K562 (cell line): ENCODE results near the gene KRT76. TPM values are rescaled to one million over a fixed set of nuclear protein-coding genes. Genes with fewer than 3 reads are reported as not detected.

ENCODE experiments used
- BRD4 ChIP-seq: fragments of 200-600 bp; sonication (generic); IDR thresholded peaks from 2 replicates; pipeline ENCODE4 v1.6.1; 2017; ENCODE audit warnings: inconsistent platforms
- CHD7 ChIP-seq: fragments of 200-600 bp; sonication (generic); IDR thresholded peaks from one replicate; pipeline ENCODE4 v1.6.1; 2012; ENCODE audit warnings: mild to moderate bottlenecking, low read depth, low read length, inconsistent platforms
- DACH1 ChIP-seq: fragments of 450-650 bp; IDR thresholded peaks from 2 replicates; pipeline ENCODE4 v1.6.1; 2018; ENCODE audit not compliant: partially characterized antibody
- FOXJ3 ChIP-seq: sonication (generic); formaldehyde crosslinking; IDR thresholded peaks from 2 replicates; pipeline ENCODE4 v1.4.0; 2020; ENCODE audit warnings: mild to moderate bottlenecking, missing genetic modification reagents
- HDAC1 ChIP-seq, 2 experiments: fragments of 450-650 bp; IDR thresholded peaks; 2 replicates each; pipeline ENCODE4 v1.6.1; 2016 to 2017; ENCODE audit warnings: inconsistent platforms in 1 of 2, mild to moderate bottlenecking in 1 of 2, moderate library complexity in 1 of 2
- NR2C1 ChIP-seq, 2 experiments: fragments of 450-650 bp; IDR thresholded peaks; 2 replicates each; pipeline ENCODE4 v1.6.1; 2017; ENCODE audit warnings: mild to moderate bottlenecking in 2 of 2, antibody characterized with exemption in 1 of 2, inconsistent platforms in 1 of 2, missing compliant biosample characterization in 1 of 2, missing genetic modification characterization in 1 of 2
- TCF7 ChIP-seq: sonication (generic); IDR thresholded peaks from 2 replicates; pipeline ENCODE4 v1.6.1; 2016; ENCODE audit warnings: antibody characterized with exemption, borderline replicate concordance
- ZBTB11 ChIP-seq, 3 experiments: fragments of 200-800 bp in 1 of 3; fragments of 250-450 bp in 1 of 3; fragments of 450-650 bp in 1 of 3; sonication (Bioruptor Pico) in 1 of 3; sonication (Bioruptor generic) in 1 of 3; formaldehyde crosslinking in 1 of 3; IDR thresholded peaks; 2 replicates each; pipeline versions ENCODE4 v1.6.1 to v1.8.0; 2016 to 2022; ENCODE audit warnings: mild to moderate bottlenecking in 2 of 3, missing genetic modification characterization in 2 of 3, missing compliant biosample characterization in 1 of 3, moderate library complexity in 1 of 3
- polyA plus RNA-seq, 8 experiments: library from polyadenylated mRNA; depleted of rRNA in 4 of 8; stranded (reverse) in 5 of 8; unstranded in 3 of 8; fragments of >200 nt; fragmentation: Nextera tagmentation in 2 of 8; fragmentation: Illumina TruSeq in 1 of 8; extraction: Ambion mirVana in 2 of 8; extraction: Trizol in 1 of 8; gene quantifications; 2 replicates each; pipeline versions ENCODE4 v1.2.1 to v1.2.3, GENCODE V29; 2011 to 2014; ENCODE audit warnings: inconsistent platforms in 1 of 8, missing spikeins in 1 of 8
- total RNA-seq, 7 experiments: library from RNA; depleted of rRNA in 6 of 7; stranded (reverse); fragments of >200 nt in 6 of 7; fragmentation: Illumina TruSeq in 2 of 7; extraction: Trizol in 2 of 7; gene quantifications; 2 replicates each; pipeline versions ENCODE4 v1.2.1 to v1.2.3, GENCODE V29; 2011 to 2021; ENCODE audit warnings: low replicate concordance in 1 of 7
- TF ChIP-seq, protein P1 (sequence below): fragments of 450-650 bp; formaldehyde crosslinking; IDR thresholded peaks from 2 replicates; pipeline ENCODE4 v1.4.0; 2020; ENCODE audit warnings: mild to moderate bottlenecking
- TF ChIP-seq, protein P2 (sequence below): fragments of 450-650 bp; IDR thresholded peaks from one replicate; pipeline ENCODE4 v1.6.1; 2018; ENCODE audit warnings: mild to moderate bottlenecking, moderate library complexity; ENCODE audit not compliant: partially characterized antibody

Gene KRT76
- total and polyA plus RNA-seq, 9 of the 15 experiments (the other 6 are each of a cell fraction or from before 2014, with no cell fraction given), result not detected

GRCh38 chr12:52797529-52797894, 20.4 kb upstream of the KRT76 start (continued):
- TF ChIP-seq, protein P1, sequence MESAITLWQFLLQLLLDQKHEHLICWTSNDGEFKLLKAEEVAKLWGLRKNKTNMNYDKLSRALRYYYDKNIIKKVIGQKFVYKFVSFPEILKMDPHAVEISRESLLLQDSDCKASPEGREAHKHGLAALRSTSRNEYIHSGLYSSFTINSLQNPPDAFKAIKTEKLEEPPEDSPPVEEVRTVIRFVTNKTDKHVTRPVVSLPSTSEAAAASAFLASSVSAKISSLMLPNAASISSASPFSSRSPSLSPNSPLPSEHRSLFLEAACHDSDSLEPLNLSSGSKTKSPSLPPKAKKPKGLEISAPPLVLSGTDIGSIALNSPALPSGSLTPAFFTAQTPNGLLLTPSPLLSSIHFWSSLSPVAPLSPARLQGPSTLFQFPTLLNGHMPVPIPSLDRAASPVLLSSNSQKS (CRISPR knock-in tag), result no peak
- TF ChIP-seq TCF7, result no peak
- TF ChIP-seq DACH1, result peak; percentile 93
- 0 out of 6 replicates have a peak, but pooled peaks of 1 of the 3 experiments have one; percentile 35 for TF ChIP-seq ZBTB11 (CRISPR knock-in tag; IDR thresholded peaks at IDR 0.05)
- no peak for TF ChIP-seq BRD4
- TF ChIP-seq CHD7, result no peak
- TF ChIP-seq NR2C1 (IDR thresholded peaks at IDR 0.05), result no peak
- no peak for TF ChIP-seq NR2C1 (tag; IDR thresholded peaks at IDR 0.05)
- no peak for TF ChIP-seq FOXJ3 (CRISPR knock-in tag)
- TF ChIP-seq, protein P2, sequence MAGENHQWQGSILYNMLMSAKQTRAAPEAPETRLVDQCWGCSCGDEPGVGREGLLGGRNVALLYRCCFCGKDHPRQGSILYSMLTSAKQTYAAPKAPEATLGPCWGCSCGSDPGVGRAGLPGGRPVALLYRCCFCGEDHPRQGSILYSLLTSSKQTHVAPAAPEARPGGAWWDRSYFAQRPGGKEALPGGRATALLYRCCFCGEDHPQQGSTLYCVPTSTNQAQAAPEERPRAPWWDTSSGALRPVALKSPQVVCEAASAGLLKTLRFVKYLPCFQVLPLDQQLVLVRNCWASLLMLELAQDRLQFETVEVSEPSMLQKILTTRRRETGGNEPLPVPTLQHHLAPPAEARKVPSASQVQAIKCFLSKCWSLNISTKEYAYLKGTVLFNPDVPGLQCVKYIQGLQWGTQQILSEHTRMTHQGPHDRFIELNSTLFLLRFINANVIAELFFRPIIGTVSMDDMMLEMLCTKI, result no peak
- no peak for TF ChIP-seq HDAC1 (IDR thresholded peaks at IDR 0.05)
